IMR-90 (cell line): ENCODE measurements around the gene GPX3. TPM values are rescaled to one million over a fixed set of nuclear protein-coding genes. Genes with fewer than 3 reads are reported as not detected.

Experiments used
- ATAC-seq: fragments of 200-7000 bp; cut with Tn5 transposase; 2 replicates; pipeline ENCODE4 v1.9.1; 2020; ENCODE audit warnings: low read depth, mild to moderate bottlenecking, moderate library complexity
- BruUV-seq: library from RNA; stranded (reverse); fragments of 400-500 nt; replicated peaks from 2 replicates; lab custom pipeline; 2021; lab: Mats Ljungman, UMichigan
- CTCF ChIA-PET: fragments of 300-600 bp; formaldehyde crosslinking; extraction: SDS; loops from one replicate; lab custom pipeline; 2021; ENCODE audit warnings: antibody characterized with exemption; lab: Yijun Ruan, JAX
- POLR2A ChIA-PET: fragments of 300-600 bp; sonication (Branson Sonifier 250); formaldehyde crosslinking; loops from one replicate; lab custom pipeline; 2022; ENCODE audit warnings: antibody characterized with exemption; ENCODE audit not compliant: unreplicated experiment; lab: Charles Lee
- DNase-seq: peaks from one replicate; pipeline ENCODE4 v3.0.0; 2013
- H2AFZ ChIP-seq: replicated peaks from 2 replicates; pipeline ENCODE3; 2013; ENCODE audit warnings: low read length, mild to moderate bottlenecking; ENCODE audit not compliant: poor library complexity
- H2AK5ac ChIP-seq: 2 replicates; pipeline ENCODE4 v1.6.1; 2013; ENCODE audit warnings: low read depth, low read length, inconsistent platforms
- H2AK9ac ChIP-seq: replicated peaks from 2 replicates; pipeline ENCODE3; 2013; ENCODE audit warnings: mild to moderate bottlenecking, low read depth, low read length, moderate library complexity; ENCODE audit not compliant: poor library complexity
- H2BK120ac ChIP-seq: 2 replicates; pipeline ENCODE4 v1.6.1; 2013; ENCODE audit warnings: low read depth, low read length, inconsistent platforms
- H2BK15ac ChIP-seq: 3 replicates; pipeline ENCODE4 v1.6.1; 2013; ENCODE audit warnings: low read depth, low read length, inconsistent platforms
- H2BK20ac ChIP-seq: 2 replicates; pipeline ENCODE4 v1.6.1; 2013; ENCODE audit warnings: low read depth, mild to moderate bottlenecking, inconsistent platforms, low read length, moderate library complexity
- H2BK5ac ChIP-seq: 2 replicates; pipeline ENCODE4 v1.6.1; 2013; ENCODE audit warnings: mild to moderate bottlenecking, low read depth, low read length, inconsistent platforms; ENCODE audit not compliant: poor library complexity, severe bottlenecking
- H3K14ac ChIP-seq: replicated peaks from 2 replicates; pipeline ENCODE4 v1.6.1; 2013; ENCODE audit warnings: low read depth, low read length, inconsistent platforms
- H3K18ac ChIP-seq: 2 replicates; pipeline ENCODE4 v1.6.1; 2013; ENCODE audit warnings: low read depth, low read length, control low read depth
- H3K23ac ChIP-seq: 2 replicates; pipeline ENCODE4 v1.6.1; 2013; ENCODE audit warnings: low read depth, low read length, inconsistent platforms
- H3K27ac ChIP-seq: 2 replicates; pipeline ENCODE4 v1.5.1; 2013; ENCODE audit warnings: mild to moderate bottlenecking, control low read depth, low read length; ENCODE audit not compliant: insufficient read depth
- H3K27me3 ChIP-seq: 2 replicates; pipeline ENCODE4 v1.6.1; 2013; ENCODE audit warnings: low read length; ENCODE audit not compliant: control insufficient read depth, insufficient read depth
- H3K36me3 ChIP-seq: 2 replicates; pipeline ENCODE4 v1.6.1; 2013; ENCODE audit warnings: low read length, mixed read lengths; ENCODE audit not compliant: control insufficient read depth, insufficient read depth
- H3K4ac ChIP-seq: 2 replicates; pipeline ENCODE4 v1.6.1; 2013; ENCODE audit warnings: low read depth, low read length, inconsistent platforms
- H3K4me1 ChIP-seq: 2 replicates; pipeline ENCODE4 v1.6.1; 2013; ENCODE audit warnings: low read length, mixed read lengths; ENCODE audit not compliant: control insufficient read depth, insufficient read depth
- H3K4me2 ChIP-seq: 2 replicates; pipeline ENCODE4 v1.6.1; 2013; ENCODE audit warnings: low read depth, mild to moderate bottlenecking, control low read depth, low read length, moderate library complexity
- H3K4me3 ChIP-seq: 2 replicates; pipeline ENCODE4 v1.5.1; 2013; ENCODE audit warnings: low read depth, mild to moderate bottlenecking, control low read depth, low read length, moderate library complexity; ENCODE audit not compliant: insufficient read depth
- H3K56ac ChIP-seq: 2 replicates; pipeline ENCODE4 v1.6.1; 2013; ENCODE audit warnings: low read length, inconsistent platforms; ENCODE audit not compliant: insufficient read depth; ENCODE audit errors: extremely low read depth
- H3K79me1 ChIP-seq, 2 experiments: 2 replicates each; pipeline ENCODE4 v1.6.1; 2013; ENCODE audit warnings: low read length in 2 of 2, inconsistent platforms in 1 of 2, low read depth in 1 of 2
- H3K9ac ChIP-seq: 2 replicates; pipeline ENCODE4 v1.6.1; 2013; ENCODE audit warnings: low read depth, low read length, control low read depth
- H3K9me1 ChIP-seq: 2 replicates; pipeline ENCODE4 v1.6.1; 2013; ENCODE audit warnings: low read length, inconsistent platforms; ENCODE audit not compliant: insufficient read depth
- H3K9me3 ChIP-seq: 2 replicates; pipeline ENCODE4 v1.6.1; 2013; ENCODE audit warnings: low read length; ENCODE audit not compliant: control insufficient read depth, insufficient read depth
- H4K20me1 ChIP-seq: 2 replicates; pipeline ENCODE4 v1.6.1; 2013; ENCODE audit warnings: low read length, inconsistent platforms; ENCODE audit not compliant: insufficient read depth
- H4K5ac ChIP-seq: 2 replicates; pipeline ENCODE4 v1.6.1; 2013; ENCODE audit warnings: mild to moderate bottlenecking, low read depth, low read length, control low read depth
- H4K8ac ChIP-seq, 2 experiments: 2 replicates each; pipeline ENCODE4 v1.6.1; 2013; ENCODE audit warnings: low read depth in 2 of 2, low read length in 2 of 2, control low read depth in 1 of 2, inconsistent platforms in 1 of 2
- H4K91ac ChIP-seq: 2 replicates; pipeline ENCODE4 v1.6.1; 2013; ENCODE audit warnings: low read depth, low read length, inconsistent platforms; ENCODE audit not compliant: insufficient read depth
- BHLHE40 ChIP-seq: fragments of 150-350 bp; IDR thresholded peaks from 2 replicates; pipeline ENCODE4 v1.6.1; 2016; ENCODE audit warnings: mild to moderate bottlenecking, low read depth, low read length
- CEBPB ChIP-seq: IDR thresholded peaks from 2 replicates; pipeline ENCODE4 v1.6.1; 2012; ENCODE audit warnings: low read depth, low read length, improper control_type of control experiment
- CHD1 ChIP-seq: IDR thresholded peaks from 2 replicates; pipeline ENCODE4 v1.6.1; 2012; ENCODE audit warnings: low read depth, low read length, improper control_type of control experiment
- CTCF ChIP-seq: conservative IDR thresholded peaks from 2 replicates; pipeline ENCODE4 v1.5.1; 2012; ENCODE audit warnings: mild to moderate bottlenecking, low read depth, low read length, improper control_type of control experiment
- FOS ChIP-seq: fragments of 150-350 bp; IDR thresholded peaks from 2 replicates; pipeline ENCODE4 v1.6.1; 2016; ENCODE audit warnings: low read depth, low read length
- MAFK ChIP-seq: IDR thresholded peaks from 2 replicates; pipeline ENCODE4 v1.6.1; 2012; ENCODE audit warnings: low read depth, low read length, improper control_type of control experiment
- MAZ ChIP-seq: IDR thresholded peaks from 2 replicates; pipeline ENCODE4 v1.6.1; 2012; ENCODE audit warnings: low read depth, mild to moderate bottlenecking, low read length, improper control_type of control experiment, moderate library complexity, borderline replicate concordance
- MXI1 ChIP-seq: IDR thresholded peaks from 2 replicates; pipeline ENCODE4 v1.6.1; 2012; ENCODE audit warnings: low read depth, mild to moderate bottlenecking, low read length, moderate library complexity, borderline replicate concordance
- NFE2L2 ChIP-seq: fragments of 150-350 bp; IDR thresholded peaks from 2 replicates; pipeline ENCODE4 v1.6.1; 2016; ENCODE audit warnings: low read depth, mild to moderate bottlenecking, low read length
- POLR2A ChIP-seq: IDR thresholded peaks from 2 replicates; pipeline ENCODE4 v1.6.1; 2012; ENCODE audit warnings: mild to moderate bottlenecking, low read depth, low read length
- RAD21 ChIP-seq: IDR thresholded peaks from 2 replicates; pipeline ENCODE4 v1.6.1; 2012; ENCODE audit warnings: low read length, improper control_type of control experiment
- RCOR1 ChIP-seq: IDR thresholded peaks from 2 replicates; pipeline ENCODE4 v1.6.1; 2012; ENCODE audit warnings: mild to moderate bottlenecking, low read length, improper control_type of control experiment; ENCODE audit not compliant: insufficient replicate concordance
- RFX5 ChIP-seq: IDR thresholded peaks from 2 replicates; pipeline ENCODE4 v1.8.0; 2012; ENCODE audit warnings: low read depth, mild to moderate bottlenecking, low read length, moderate library complexity
- WGBS, 2 experiments: methylation state at CpG; one replicate each; pipeline versions ENCODE4 v1.1.5 to v1.1.7; 2013; ENCODE audit warnings: missing lambda C conversion rate in 2 of 2; ENCODE audit not compliant: insufficient read length in 1 of 2; ENCODE audit errors: extremely low coverage in 2 of 2; 5-methylcytosine and 5-hydroxymethylcytosine counted together
- dilution Hi-C: fragments of 300-500 bp; cut with HindIII; formaldehyde crosslinking; loops from one replicate; pipeline ENCODE4 v1.14.3; 2018; ENCODE audit warnings: low sequenced_read_pairs; ENCODE audit not compliant: unreplicated experiment
- in situ Hi-C: fragments of 300-500 bp; cut with MboI; formaldehyde crosslinking; loops from 3 replicates; pipeline ENCODE4 v1.14.3; 2019; ENCODE audit warnings: low sequenced_read_pairs, inconsistent platforms, mixed read lengths
- intact Hi-C: fragments of 100-400 bp; cut with micrococcal nuclease; formaldehyde crosslinking; loops from 2 replicates; pipeline ENCODE4 v1.10.0; 2022
- polyA plus RNA-seq, 3 experiments: library from polyadenylated mRNA; depleted of rRNA; stranded (reverse); fragments of >200 nt; gene quantifications; 2 replicates each; pipeline ENCODE4 v1.2.3, GENCODE V29; 2012; ENCODE audit warnings: low replicate concordance in 1 of 3
- total RNA-seq: library from RNA; depleted of rRNA; stranded (reverse); fragments of >200 nt; gene quantifications from 2 replicates; pipeline ENCODE4 v1.2.3, GENCODE V29; 2012
- TF ChIP-seq, protein P1 (sequence below): fragments of 150-350 bp; IDR thresholded peaks from 2 replicates; pipeline ENCODE4 v1.6.1; 2016; ENCODE audit warnings: low read depth, mild to moderate bottlenecking, low read length, moderate library complexity, borderline replicate concordance

GPX3 gene
- total and polyA plus RNA-seq, 2 of the 4 experiments (the other 2 are of a cell fraction) = 0.36 to 1.0 TPM

GRCh38 chr5:151029179-151030055, 9.0 kb downstream of the GPX3 start:
- no peak overlapping the region for H3K14ac ChIP-seq
- no peak overlapping the region for H3K23ac ChIP-seq
- peaks cover 29% of the 10 kb centered on the region for H3K9me1 ChIP-seq
- H2AK9ac ChIP-seq = no peak overlapping the region
- H4K91ac ChIP-seq = no peak overlapping the region
- no peak overlapping the region for H2BK15ac ChIP-seq
- H2AK5ac ChIP-seq = no peak overlapping the region
- dilution Hi-C loops = no loop called here
- 100% methylated on average over 2 of the region's 9 CpGs; no CpG with 5 or more reads in 1 of the 2 experiments for WGBS, 2 experiments
- no peak overlapping the region for H2BK120ac ChIP-seq
- peaks cover 55% of the 10 kb centered on the region for H3K36me3 ChIP-seq
- H4K20me1 ChIP-seq = no peaks in the 10 kb centered on the region; the same call in none of the 2 replicates
- H3K18ac ChIP-seq = no peak overlapping the region
- no peak overlapping the region; the same call in 1 of the 2 replicates for H4K5ac ChIP-seq
- ChIA-PET CTCF (interaction anchor here (1.3 kb wide), 1 partner anchor 86 kb away, joined by 4 read pairs; no protein-coding TSS in a partner anchor), POLR2A (no interaction called here)
- H3K4ac ChIP-seq = no peak overlapping the region
- no peaks in the 10 kb centered on the region for H3K27me3 ChIP-seq
- H3K4me2 ChIP-seq = no peak overlapping the region
- in situ Hi-C loops = no loop called here
- no peak for DNase-seq
- H3K4me1 ChIP-seq = peaks cover 4% of the 10 kb centered on the region; the same call in 1 of the 2 replicates
- ATAC-seq = no peak
- H3K79me1 ChIP-seq = peaks cover 5 to 9% of the 10 kb centered on the region in 2 experiments; a peak in 2 of 4 replicates
- intact Hi-C loops = no loop called here
- H4K8ac ChIP-seq = no peak overlapping the region
- H3K9me3 ChIP-seq = no peaks in the 10 kb centered on the region
- no peak overlapping the region for H2BK20ac ChIP-seq
- H3K9ac ChIP-seq = no peak overlapping the region
- BruUV-seq = no TSS peak
- no peak overlapping the region for H2AFZ ChIP-seq
- H3K27ac ChIP-seq = no peak overlapping the region
- H3K56ac ChIP-seq = no peak overlapping the region
- no peak overlapping the region for H2BK5ac ChIP-seq
- no peak overlapping the region for H3K4me3 ChIP-seq
- no peak for TF ChIP-seq RAD21
- TF ChIP-seq MXI1 = no peak
- no peak for TF ChIP-seq NFE2L2
- TF ChIP-seq CEBPB = no peak
- no peak for TF ChIP-seq CTCF
- no peak for TF ChIP-seq BHLHE40
- TF ChIP-seq MAZ = no peak
- TF ChIP-seq RFX5 = no peak
- no peak for TF ChIP-seq CHD1
- no peak for TF ChIP-seq POLR2A
- no peak for TF ChIP-seq FOS
- no peak for TF ChIP-seq MAFK
- no peak for TF ChIP-seq RCOR1
- TF ChIP-seq, protein P1, sequence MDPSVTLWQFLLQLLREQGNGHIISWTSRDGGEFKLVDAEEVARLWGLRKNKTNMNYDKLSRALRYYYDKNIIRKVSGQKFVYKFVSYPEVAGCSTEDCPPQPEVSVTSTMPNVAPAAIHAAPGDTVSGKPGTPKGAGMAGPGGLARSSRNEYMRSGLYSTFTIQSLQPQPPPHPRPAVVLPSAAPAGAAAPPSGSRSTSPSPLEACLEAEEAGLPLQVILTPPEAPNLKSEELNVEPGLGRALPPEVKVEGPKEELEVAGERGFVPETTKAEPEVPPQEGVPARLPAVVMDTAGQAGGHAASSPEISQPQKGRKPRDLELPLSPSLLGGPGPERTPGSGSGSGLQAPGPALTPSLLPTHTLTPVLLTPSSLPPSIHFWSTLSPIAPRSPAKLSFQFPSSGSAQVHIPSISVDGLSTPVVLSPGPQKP = no peak
